Measurements from ENCODE around the gene LAMA3.

DNA sequence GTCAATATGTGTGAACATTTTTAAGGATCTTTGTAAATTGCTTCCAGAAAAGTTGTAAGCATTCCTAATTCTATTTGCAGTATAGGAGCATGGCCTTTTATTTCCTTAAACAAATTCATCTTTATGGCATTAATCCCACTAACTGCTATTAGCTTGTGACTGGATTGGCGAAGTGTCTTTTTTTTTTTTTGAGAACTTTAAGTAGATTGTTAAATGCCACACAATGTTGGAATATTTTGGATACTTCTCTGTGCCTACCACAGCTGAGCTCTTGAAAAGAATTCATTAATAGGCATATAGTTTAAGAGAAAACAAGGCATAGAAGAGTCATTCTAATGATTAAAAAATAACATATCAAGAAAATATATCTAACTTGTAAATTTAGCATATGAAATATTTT lies 129.7 kb downstream of the LAMA3 start:
- TF ChIP-seq, protein P1, sequence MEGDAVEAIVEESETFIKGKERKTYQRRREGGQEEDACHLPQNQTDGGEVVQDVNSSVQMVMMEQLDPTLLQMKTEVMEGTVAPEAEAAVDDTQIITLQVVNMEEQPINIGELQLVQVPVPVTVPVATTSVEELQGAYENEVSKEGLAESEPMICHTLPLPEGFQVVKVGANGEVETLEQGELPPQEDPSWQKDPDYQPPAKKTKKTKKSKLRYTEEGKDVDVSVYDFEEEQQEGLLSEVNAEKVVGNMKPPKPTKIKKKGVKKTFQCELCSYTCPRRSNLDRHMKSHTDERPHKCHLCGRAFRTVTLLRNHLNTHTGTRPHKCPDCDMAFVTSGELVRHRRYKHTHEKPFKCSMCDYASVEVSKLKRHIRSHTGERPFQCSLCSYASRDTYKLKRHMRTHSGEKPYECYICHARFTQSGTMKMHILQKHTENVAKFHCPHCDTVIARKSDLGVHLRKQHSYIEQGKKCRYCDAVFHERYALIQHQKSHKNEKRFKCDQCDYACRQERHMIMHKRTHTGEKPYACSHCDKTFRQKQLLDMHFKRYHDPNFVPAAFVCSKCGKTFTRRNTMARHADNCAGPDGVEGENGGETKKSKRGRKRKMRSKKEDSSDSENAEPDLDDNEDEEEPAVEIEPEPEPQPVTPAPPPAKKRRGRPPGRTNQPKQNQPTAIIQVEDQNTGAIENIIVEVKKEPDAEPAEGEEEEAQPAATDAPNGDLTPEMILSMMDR (conservative IDR thresholded peaks at IDR 0.05 in 1 of 2, IDR thresholded peaks at IDR 0.05 in 1 of 2; ENCODE audit: extremely low read depth in 1 of 2, insufficient read depth in 1 of 2, low read depth in 1 of 2, low read length in 2 of 2): no peak
- no peak for TF ChIP-seq EZH2 (IDR thresholded peaks at IDR 0.05; ENCODE audit: borderline replicate concordance, low read length)

All from mammary epithelial cell (primary cell).